ENCODE results near the gene C2orf68.
A peak's percentile ranks its signal among the peaks of the same experiment; 100 is the strongest.
"Not testable (repeated sequence)": the region's sequence is repeated elsewhere in the genome, so short reads cannot be mapped to it uniquely, and the experiment has no call there.

Gene C2orf68

DNA sequence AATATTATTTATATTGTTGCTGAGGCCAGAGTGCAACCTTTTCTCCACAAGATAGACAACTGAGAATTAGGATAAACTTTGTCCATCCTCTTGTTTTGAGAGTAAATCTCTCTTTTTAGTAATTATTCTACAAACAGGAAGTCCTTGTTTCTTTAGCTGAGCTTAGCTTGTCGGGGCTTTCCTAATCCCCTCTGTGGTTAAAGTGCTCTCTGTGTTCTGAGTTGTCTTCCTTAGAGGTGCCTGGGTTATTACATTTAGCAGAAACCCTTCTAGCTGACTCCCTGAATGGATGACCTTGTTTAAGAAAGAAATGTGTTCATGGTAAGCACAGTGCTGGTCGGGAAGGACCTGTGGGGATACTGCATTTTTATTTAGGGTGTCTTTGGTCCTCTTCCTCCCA, 16.8 kb upstream of the C2orf68 start:
- TF ChIP-seq, protein P1, sequence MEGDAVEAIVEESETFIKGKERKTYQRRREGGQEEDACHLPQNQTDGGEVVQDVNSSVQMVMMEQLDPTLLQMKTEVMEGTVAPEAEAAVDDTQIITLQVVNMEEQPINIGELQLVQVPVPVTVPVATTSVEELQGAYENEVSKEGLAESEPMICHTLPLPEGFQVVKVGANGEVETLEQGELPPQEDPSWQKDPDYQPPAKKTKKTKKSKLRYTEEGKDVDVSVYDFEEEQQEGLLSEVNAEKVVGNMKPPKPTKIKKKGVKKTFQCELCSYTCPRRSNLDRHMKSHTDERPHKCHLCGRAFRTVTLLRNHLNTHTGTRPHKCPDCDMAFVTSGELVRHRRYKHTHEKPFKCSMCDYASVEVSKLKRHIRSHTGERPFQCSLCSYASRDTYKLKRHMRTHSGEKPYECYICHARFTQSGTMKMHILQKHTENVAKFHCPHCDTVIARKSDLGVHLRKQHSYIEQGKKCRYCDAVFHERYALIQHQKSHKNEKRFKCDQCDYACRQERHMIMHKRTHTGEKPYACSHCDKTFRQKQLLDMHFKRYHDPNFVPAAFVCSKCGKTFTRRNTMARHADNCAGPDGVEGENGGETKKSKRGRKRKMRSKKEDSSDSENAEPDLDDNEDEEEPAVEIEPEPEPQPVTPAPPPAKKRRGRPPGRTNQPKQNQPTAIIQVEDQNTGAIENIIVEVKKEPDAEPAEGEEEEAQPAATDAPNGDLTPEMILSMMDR (IDR thresholded peaks at IDR 0.05; ENCODE audit: low read depth, low read length), result no peak
- no peak overlapping the region for H3K4me3 ChIP-seq (ENCODE audit: low read depth, low read length)

DNA sequence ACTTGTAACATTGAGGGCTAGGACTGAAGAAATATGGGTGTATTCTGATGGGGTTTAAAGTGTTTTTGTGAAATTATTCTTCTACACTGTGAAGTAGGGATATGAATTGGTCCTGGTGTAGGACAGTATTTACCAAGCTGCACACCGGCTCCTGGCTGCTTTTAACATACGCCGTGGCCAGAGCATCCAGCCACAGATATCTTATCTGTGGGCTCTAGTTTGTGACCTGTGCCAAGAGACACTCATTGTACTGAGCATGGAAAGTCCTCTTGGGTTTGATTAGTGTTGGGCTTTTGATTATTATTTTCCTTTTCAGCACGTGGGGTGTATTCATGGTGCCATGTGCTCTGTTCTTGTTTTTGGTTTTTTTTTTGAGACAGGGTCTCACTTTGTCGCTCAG, 12.1 kb upstream of the C2orf68 start:
- TF ChIP-seq, protein P1 (IDR thresholded peaks at IDR 0.05; ENCODE audit: low read depth, low read length), result no peak
- H3K4me3 ChIP-seq (ENCODE audit: low read depth, low read length), result no peak overlapping the region

DNA sequence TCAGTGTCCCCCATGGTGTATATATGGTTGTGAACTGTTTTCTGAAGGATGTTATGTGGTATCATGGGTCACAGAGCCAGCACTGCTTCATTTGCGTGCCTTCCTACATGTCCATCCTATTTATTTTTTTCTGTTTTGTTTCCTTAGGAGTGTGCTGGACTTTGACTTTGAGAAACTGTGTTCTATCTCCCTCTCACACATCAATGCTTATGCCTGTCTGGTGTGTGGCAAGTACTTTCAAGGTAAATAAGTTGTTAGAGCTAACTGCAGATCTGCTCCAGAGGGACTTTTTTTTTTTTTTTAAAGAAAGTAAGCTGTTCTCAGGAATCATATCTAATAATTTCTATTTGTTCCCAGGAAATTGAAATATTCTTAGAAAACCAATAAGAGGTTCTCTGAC, 9.5 kb upstream of the C2orf68 start:
- H3K4me3 ChIP-seq (ENCODE audit: low read depth, low read length), result no peak overlapping the region
- TF ChIP-seq, protein P1 (IDR thresholded peaks at IDR 0.05; ENCODE audit: low read depth, low read length), result no peak

DNA sequence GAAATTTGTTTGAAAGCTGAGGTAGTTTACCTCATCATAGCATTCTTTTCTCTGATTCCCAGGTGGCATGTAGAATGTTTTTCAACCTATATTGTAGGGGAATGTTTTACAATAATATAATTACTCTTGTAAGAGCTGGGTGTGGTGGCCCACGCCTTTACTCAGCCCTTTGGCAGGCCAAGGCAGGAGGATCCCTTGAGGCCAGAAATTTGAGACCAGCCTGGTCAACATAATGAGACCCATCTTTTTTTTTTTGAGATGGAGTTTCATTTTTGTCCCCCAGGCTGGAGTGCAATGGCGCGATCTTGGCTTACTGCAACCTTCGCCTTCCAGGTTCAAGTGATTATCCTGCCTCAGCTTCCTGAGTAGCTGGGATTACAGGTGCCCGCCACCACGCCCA, 7.8 kb upstream of the C2orf68 start:
- TF ChIP-seq, protein P1 (IDR thresholded peaks at IDR 0.05; ENCODE audit: low read depth, low read length), result no peak
- no peak overlapping the region for H3K4me3 ChIP-seq (ENCODE audit: low read depth, low read length)

DNA sequence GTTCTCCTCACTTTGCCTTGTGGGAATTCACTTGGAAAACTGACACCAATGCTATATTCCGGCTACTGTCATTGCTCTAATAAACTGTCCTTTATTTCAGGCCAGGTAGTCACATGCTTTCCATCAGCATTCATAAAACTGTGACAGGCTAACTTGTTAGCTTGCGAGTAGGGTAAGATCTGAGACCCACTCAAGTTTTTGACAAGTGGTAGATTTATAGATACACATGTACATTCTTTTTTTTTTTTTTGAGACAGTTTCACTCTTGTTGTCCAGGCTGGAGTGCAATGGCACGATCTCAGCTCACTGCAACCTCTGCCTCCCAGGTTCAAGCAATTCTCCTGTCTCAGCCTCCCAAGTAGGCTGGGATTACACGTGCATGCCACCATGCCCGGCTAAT, 5.9 kb upstream of the C2orf68 start:
- H3K4me3 ChIP-seq (ENCODE audit: low read depth, low read length), result 0 out of 2 replicates have a peak overlapping the region, but pooled peaks have one; percentile 3

DNA sequence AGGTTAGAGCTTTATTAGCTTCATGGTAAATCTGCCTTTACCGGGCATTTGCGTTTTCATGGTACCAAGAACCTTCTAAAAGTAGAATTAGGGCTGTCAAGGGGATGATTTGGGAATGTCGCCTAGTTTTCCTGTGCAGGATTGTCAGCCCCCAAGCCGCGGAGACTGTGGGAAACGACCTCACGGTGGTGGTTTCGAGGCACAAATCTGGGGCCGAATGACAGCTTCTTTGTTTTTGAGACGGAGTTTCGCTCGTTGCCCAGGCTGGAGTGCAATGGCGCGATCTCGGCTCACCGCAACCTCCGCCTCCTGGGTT, 3.5 kb upstream of the C2orf68 start:
- H3K4me3 ChIP-seq (ENCODE audit: low read depth, low read length), result no peak overlapping the region
- TF ChIP-seq, protein P1 (IDR thresholded peaks at IDR 0.05; ENCODE audit: low read depth, low read length), result no peak

DNA sequence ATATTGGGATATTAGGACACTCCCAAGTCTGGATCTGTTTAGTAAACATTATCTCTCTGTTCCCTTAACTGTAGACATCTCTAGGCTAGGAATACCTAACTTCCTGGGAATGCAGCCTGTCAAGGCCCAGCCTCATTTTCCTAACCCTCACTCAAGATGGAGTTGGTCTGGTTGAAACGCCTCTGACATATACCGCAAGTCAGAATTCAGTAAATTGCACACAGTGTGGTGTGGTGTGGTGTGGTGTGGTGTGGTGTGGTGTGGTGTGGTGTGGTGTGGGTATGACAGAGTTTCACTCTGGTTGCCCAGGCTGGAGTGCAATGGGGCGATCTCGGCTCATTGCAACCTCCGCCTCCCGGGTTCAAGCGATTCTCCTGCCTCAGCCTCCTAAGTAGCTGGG, 2.9 kb upstream of the C2orf68 start:
- not testable (repeated sequence) for H3K4me3 ChIP-seq (ENCODE audit: low read depth, low read length)

DNA sequence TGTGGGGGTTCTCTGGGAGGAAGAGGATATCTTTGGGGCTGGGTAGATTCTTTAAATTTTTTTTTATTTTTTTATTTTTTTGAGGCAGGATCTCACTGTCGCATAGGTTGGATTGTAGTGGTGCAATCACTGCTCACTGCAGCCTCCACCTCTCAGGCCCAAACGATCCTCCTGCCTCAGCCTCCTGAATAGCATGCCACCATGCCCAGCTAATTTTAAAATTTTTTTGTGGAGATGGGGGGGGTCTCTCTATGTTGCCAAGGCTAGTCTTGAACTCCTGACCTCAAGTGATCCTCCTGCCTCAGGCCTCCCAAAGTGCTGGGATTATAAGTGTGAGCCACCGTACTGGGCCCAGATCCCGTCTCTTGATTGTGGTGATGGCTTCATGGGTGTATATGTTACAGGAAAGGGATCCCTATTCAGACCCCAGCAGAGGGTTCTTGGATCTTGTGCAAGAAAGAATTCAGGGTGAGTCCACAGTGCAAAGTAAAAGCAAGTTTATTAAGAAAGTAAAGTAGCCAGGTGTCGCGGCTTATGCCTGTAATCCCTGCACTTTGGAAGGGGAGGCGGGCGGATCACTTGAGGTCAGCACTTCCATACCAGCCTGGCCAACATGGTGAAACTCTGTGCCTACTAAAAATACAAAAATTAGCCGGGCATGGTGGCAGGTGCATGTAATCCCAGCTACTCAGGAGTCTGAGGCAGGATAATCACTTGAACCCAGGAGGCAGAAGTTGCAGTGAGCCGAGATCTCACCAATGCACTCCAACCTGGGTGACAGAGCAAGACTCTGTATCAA, 2.0 kb upstream of the C2orf68 start:
- TF ChIP-seq, protein P1 (IDR thresholded peaks at IDR 0.05; ENCODE audit: low read depth, low read length), result no peak
- H3K4me3 ChIP-seq (ENCODE audit: low read depth, low read length), result no peak overlapping the region
